Ovary (tissue), 9 donors: ENCODE data around the gene KCNJ12. TPM values are rescaled to one million over a fixed set of nuclear protein-coding genes. Genes with fewer than 3 reads are reported as not detected.

Experiments used
- DNase-seq, 5 donors: peaks; one replicate each; pipeline ENCODE4 v3.0.0-alpha.2; 2019 to 2020
- H3K27ac ChIP-seq, 2 donors: fragments of 200-600 bp; one replicate each; pipeline versions ENCODE4 v1.5.1 to v1.8.0; 2019 to 2022
- H3K27me3 ChIP-seq: fragments of 200-600 bp; one replicate; pipeline ENCODE4 v1.8.0; 2022
- H3K36me3 ChIP-seq: fragments of 200-600 bp; sonication (generic); one replicate; pipeline ENCODE4 v1.5.1; 2019
- H3K4me1 ChIP-seq: one replicate; pipeline ENCODE4 v1.8.1; 2013; ENCODE audit warnings: mild to moderate bottlenecking, moderate library complexity; ENCODE audit not compliant: insufficient read depth
- H3K4me3 ChIP-seq: fragments of 200-600 bp; sonication (generic); one replicate; pipeline ENCODE4 v1.5.1; 2017
- H3K9me3 ChIP-seq, 2 donors: fragments of 200-600 bp in 1 of 2; sonication (generic) in 1 of 2; one replicate each; pipeline versions ENCODE4 v1.5.1 to v1.8.1; 2013 to 2019; ENCODE audit warnings: mild to moderate bottlenecking in 1 of 2, moderate library complexity in 1 of 2
- CTCF ChIP-seq, 3 donors: fragments of 450-650 bp in 2 of 3; fragments of 200-600 bp in 1 of 3; IDR thresholded peaks; one replicate each; pipeline versions ENCODE4 v1.5.1 to v1.8.0; 2016 to 2022; ENCODE audit warnings: antibody characterized with exemption in 3 of 3, mild to moderate bottlenecking in 1 of 3
- EP300 ChIP-seq: sonication (generic); formaldehyde crosslinking; IDR thresholded peaks from one replicate; pipeline ENCODE4 v1.6.1; 2017; ENCODE audit warnings: antibody characterized with exemption
- POLR2A ChIP-seq: fragments of 450-650 bp; IDR thresholded peaks from one replicate; pipeline ENCODE4 v1.6.1; 2017; ENCODE audit warnings: antibody characterized with exemption, mild to moderate bottlenecking, moderate library complexity
- WGBS, 3 donors: extraction: QIAGEN DNeasy Blood & Tissue Kit in 1 of 3; methylation state at CpG; one replicate each; pipeline versions ENCODE4 v1.1.5 to v1.1.7; 2013 to 2017; 5-methylcytosine and 5-hydroxymethylcytosine counted together
- intact Hi-C, 4 donors: fragments of 100-400 bp; cut with DNase I; formaldehyde crosslinking; loops; one replicate each; pipeline versions ENCODE4 v1.11.0 to v1.15.1; 2022 to 2023
- polyA plus RNA-seq, 2 donors: library from polyadenylated mRNA; stranded (reverse); fragments of 200-250 nt in 1 of 2; fragments of 350-450 nt in 1 of 2; fragmentation: Illumina TruSeq in 1 of 2; extraction: RNeasy Lipid Tissue Mini Kit (QIAGEN cat#74804) in 1 of 2; gene quantifications; one replicate each; pipeline ENCODE4 v1.2.3, GENCODE V29; 2013 to 2014
- total RNA-seq, 7 donors: library from RNA; depleted of rRNA in 2 of 7; stranded (reverse); fragments of >200 nt in 2 of 7; fragmentation: NEBNext Ultra II Directional in 3 of 7; extraction: Animal tissue kit (Norgen Biotek cat#: 25700) in 3 of 7; gene quantifications; one replicate each; pipeline versions ENCODE4 v1.1.0 to v1.2.4, GENCODE V29; 2016 to 2023
- donor health status: DM: no; HTN: no; CAD: no; lungs with moderate emphysema.
- donor health status: DM: no; HTN: no; CAD: no.
- donor health status: Bipolar disorder and iron deficiency.
- donor health status: DM: yes; HTN: yes; CAD: no.
- donor health status: DM: no; HTN: no; CAD: no.
- donor health status: DM: yes; HTN: yes; CAD: no.

KCNJ12 gene
- total and polyA plus RNA-seq, 9 donors = 0.12 to 1.9 (median 0.46) TPM

GRCh38 chr17:21372256-21372954, 3.8 kb upstream of the KCNJ12 start:
- Histone ChIP-seq H3K27me3 (no peaks in the 10 kb centered on the region), H3K36me3 (no peaks in the 10 kb centered on the region), H3K4me1 (peaks cover 3% of the 10 kb centered on the region), H3K27ac (no peak overlapping the region), H3K9me3 (no peaks in the 10 kb centered on the region), H3K4me3 (no peak overlapping the region)
- 81 to 87% (median 82%) methylated on average over 16 of the region's 16 CpGs for WGBS, 3 donors
- DNase-seq = no peak
- intact Hi-C loops = no loop called here
- TF ChIP-seq POLR2A = no peak
- TF ChIP-seq CTCF (IDR thresholded peaks at IDR 0.05) = no peak
- TF ChIP-seq EP300 = no peak

GRCh38 chr17:21373036-21373435, 3.1 kb upstream of the KCNJ12 start:
- H3K36me3 ChIP-seq = no peaks in the 10 kb centered on the region
- no peak overlapping the region for H3K4me3 ChIP-seq
- intact Hi-C loops = no loop called here
- no peak overlapping the region for H3K27ac ChIP-seq
- no peak for DNase-seq
- TF ChIP-seq POLR2A (no peak), CTCF (IDR thresholded peaks at IDR 0.05) (no peak), EP300 (no peak)
- no peaks in the 10 kb centered on the region for H3K27me3 ChIP-seq
- 70 to 75% (median 73%) methylated on average over 12 of the region's 12 CpGs for whole genome bisulfite sequencing, 3 donors
- H3K4me1 ChIP-seq = peaks cover 5% of the 10 kb centered on the region
- H3K9me3 ChIP-seq = no peaks in the 10 kb centered on the region

- Histone ChIP-seq H3K27ac (no peak overlapping the region), H3K27me3 (no peaks in the 10 kb centered on the region), H3K9me3 (no peaks in the 10 kb centered on the region), H3K4me3 (no peak overlapping the region), H3K36me3 (no peaks in the 10 kb centered on the region), H3K4me1 (peaks cover 5% of the 10 kb centered on the region)
- intact Hi-C loops = no loop called here
- DNase-seq = no peak
- 57 to 70% (median 61%) methylated on average over 17 of the region's 17 CpGs for WGBS, 3 donors
- no peak for TF ChIP-seq EP300
- no peak for TF ChIP-seq POLR2A
- no peak for TF ChIP-seq CTCF (IDR thresholded peaks at IDR 0.05)
These were observed 2.3 kb upstream of the KCNJ12 start for GRCh38 chr17:21373696-21374440.

GRCh38 chr17:21374441-21375161, 1.6 kb upstream of the KCNJ12 start:
- Histone ChIP-seq H3K4me3 (no peak overlapping the region), H3K27ac (no peak overlapping the region), H3K27me3 (no peaks in the 10 kb centered on the region), H3K4me1 (peaks cover 5% of the 10 kb centered on the region), H3K36me3 (no peaks in the 10 kb centered on the region), H3K9me3 (no peaks in the 10 kb centered on the region)
- intact Hi-C loops = no loop called here
- no peak for DNase-seq
- 74 to 81% (median 77%) methylated on average over 8 of the region's 8 CpGs for WGBS, 3 donors
- TF ChIP-seq POLR2A (no peak), CTCF (IDR thresholded peaks at IDR 0.05) (no peak), EP300 (no peak)
